Stimulated activated CD8-positive, alpha-beta memory T cell treated with anti-CD3 and anti-CD28 coated beads, Interleukin-12 subunit alpha, Interleukin-12 subunit beta, amount 100 ng/mL, for 4 hours (primary cell): Measurements from ENCODE around the gene TRAK1.
"Not testable (repeated sequence)": the region's sequence is repeated elsewhere in the genome, so short reads cannot be mapped to it uniquely, and the experiment has no call there.

ENCODE experiments used
- DNase-seq: peaks from one replicate; pipeline ENCODE4 v3.0.0-alpha.2; 2020; ENCODE audit warnings: low read depth

The TRAK1 gene, protein sequence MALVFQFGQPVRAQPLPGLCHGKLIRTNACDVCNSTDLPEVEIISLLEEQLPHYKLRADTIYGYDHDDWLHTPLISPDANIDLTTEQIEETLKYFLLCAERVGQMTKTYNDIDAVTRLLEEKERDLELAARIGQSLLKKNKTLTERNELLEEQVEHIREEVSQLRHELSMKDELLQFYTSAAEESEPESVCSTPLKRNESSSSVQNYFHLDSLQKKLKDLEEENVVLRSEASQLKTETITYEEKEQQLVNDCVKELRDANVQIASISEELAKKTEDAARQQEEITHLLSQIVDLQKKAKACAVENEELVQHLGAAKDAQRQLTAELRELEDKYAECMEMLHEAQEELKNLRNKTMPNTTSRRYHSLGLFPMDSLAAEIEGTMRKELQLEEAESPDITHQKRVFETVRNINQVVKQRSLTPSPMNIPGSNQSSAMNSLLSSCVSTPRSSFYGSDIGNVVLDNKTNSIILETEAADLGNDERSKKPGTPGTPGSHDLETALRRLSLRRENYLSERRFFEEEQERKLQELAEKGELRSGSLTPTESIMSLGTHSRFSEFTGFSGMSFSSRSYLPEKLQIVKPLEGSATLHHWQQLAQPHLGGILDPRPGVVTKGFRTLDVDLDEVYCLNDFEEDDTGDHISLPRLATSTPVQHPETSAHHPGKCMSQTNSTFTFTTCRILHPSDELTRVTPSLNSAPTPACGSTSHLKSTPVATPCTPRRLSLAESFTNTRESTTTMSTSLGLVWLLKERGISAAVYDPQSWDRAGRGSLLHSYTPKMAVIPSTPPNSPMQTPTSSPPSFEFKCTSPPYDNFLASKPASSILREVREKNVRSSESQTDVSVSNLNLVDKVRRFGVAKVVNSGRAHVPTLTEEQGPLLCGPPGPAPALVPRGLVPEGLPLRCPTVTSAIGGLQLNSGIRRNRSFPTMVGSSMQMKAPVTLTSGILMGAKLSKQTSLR

DNA sequence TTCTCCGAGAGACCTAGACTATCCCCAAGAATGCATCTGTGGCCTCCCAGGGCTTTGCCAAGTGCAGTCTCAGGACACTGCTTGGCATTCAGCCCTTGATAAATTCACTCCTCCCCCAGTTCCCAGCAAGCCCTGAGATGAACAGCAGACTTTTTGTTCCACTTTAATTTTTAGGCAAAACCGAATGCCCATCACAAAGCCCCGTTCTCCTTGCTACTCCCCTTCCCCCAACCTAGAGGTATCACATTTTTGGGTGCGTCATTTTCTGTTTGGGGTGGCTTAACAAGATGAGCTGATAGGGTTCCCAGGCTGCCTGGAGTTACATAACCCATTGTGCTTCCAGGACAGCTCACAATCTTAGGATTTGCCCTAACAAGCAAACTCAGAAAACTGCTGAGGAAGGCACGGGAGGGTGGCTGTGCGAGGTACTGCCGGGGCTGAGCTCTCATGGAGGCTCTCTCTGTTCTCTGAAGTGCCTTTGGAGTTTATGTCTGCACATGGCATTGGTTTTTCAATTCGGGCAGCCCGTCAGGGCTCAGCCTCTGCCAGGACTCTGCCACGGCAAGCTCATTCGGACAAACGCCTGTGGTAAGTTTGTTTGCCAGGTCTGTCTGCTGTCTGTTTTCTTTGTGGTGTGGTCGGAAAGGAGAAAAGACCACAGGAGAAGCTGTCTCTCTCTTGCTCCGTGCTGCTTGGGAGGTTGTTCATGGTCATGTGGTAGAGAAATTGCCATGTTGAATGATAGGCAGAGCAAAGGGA, at the start of gene TRAK1:
TRAK1 (plus strand) TSS at position 385 of the 759 bp plus-strand sequence; CDS start at position 498, 113 bp downstream.
- DNase-seq: no peak

DNA sequence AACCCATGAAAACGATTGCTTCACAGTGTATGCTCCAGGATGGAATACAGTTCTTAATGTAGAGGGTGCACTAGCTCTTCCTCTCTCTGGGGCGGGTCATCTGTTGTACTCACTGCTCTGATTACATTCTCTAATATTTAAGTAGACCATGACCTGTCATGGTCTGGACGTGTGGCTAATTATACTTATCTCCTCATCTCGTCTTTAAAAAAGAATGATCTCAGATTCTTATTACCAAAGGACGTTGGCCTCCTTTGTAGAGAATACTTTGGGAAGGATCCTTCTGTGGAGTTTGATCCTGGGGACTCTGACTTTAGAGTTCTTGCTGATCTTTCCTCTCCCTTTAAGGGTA, 48.4 kb upstream of the TRAK1 start:
- DNase-seq: no peak

- DNase-seq: no peak
Measured at GRCh38 chr3:42043099-42043813, 47.9 kb upstream of the TRAK1 start.

- DNase-seq: no peak
Measured at GRCh38 chr3:42045708-42046243, 45.4 kb upstream of the TRAK1 start.

GRCh38 chr3:42048526-42048925, 42.6 kb upstream of the TRAK1 start:
- DNase-seq: not testable (repeated sequence)

GRCh38 chr3:42050126-42050525, 41.0 kb upstream of the TRAK1 start:
- DNase-seq: no peak

DNA sequence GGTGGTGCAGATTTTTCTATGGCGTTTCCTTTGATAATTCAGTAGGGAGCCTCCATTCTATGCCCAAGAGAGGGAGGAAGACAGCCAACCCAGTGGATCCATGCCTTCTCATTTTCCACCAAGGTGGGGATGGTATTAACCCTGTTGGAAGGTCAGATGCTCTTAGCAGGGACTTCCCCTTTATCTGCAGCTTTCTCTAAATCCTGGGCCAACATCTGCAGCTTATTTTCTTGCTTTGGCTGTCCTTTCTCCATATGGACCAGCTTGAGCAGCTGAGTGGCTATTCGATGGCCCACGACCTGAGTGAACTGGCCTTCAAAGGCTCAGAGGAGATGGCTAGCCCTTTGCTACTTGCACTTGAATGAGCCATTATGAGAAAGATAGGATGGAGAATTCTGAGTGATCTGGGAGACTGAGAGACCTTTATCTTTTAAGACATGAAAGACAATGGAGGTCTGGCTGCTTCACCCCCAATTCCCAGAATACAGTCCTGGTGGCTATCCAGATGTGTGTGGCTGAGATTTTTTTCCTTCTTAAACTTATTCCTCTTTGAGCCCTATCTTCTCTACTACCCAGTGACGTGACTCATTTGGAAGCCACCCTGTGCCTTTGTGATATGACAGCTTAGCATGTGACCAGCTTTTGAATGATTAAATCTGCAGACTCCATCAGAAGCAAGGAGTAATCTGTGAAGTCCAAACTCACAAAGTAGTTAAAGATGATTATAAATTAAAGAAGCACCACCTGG, 39.6 kb upstream of the TRAK1 start:
- DNase-seq: no peak

GRCh38 chr3:42052132-42052483, 39.0 kb upstream of the TRAK1 start:
- DNase-seq: no peak

DNA sequence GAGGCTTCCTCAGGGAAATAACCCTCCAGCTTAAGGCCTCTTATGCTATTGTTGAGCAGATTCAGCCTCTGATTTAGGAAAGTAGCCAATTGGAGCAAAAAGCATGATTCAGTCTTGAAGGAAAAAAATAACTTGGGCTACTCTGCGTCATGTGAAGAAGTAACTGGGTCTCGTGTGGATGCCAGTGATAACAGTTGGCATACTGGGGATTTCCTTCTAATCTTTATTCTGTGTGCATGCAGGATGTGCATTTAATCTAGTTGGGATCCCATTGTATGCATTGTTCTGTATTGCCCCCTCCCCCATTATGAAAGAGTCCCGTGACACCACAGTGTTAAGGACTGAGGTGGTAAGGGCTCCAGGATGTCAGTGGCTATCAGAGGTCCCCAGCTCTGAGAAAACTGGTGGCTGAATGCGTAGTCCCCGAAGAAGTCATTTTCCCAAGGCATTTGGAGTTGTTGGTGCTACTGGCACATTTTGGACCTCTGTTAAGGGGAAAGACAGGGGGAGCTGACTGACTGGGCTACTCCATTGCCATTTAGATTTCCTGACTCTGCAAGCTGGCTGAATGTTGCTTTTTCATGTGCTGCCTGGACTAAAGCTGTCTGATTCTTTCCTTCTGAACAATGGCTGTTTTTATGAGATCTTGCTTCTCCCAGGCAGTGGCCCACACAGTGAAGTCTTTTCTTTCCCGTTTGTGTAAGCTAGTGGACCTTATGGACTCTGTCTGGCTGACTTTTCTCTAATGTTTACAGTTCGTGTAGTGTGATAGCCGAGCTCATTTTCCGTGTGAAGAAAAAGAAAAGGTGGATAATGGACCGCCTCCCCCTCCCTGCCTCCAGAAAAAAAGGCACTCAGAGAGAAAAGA, 38.4 kb upstream of the TRAK1 start:
- DNase-seq: no peak

DNA sequence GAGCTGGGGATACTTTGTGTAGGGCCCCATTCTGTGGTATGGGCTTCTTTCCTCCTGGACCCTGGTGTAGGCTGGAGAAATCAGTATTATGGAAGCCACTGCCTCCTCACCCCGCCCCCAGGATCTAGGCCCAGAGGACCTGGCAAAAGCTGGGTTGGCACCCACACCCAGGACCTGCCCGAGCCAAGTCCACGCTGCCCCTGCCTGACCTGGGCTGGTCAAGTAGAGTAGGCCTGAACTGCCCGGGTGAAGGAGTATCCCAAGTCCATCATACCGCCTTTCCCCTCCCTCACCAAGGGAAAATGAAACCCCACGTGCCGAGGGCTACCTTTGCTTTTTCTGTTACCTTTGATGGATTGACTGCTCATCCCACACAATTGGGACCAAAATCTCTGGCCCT, 37.7 kb upstream of the TRAK1 start:
- no peak for DNase-seq

GRCh38 chr3:42055291-42055690, 35.9 kb upstream of the TRAK1 start:
- no peak for DNase-seq

GRCh38 chr3:42056840-42057239, 34.3 kb upstream of the TRAK1 start:
- DNase-seq: no peak

DNA sequence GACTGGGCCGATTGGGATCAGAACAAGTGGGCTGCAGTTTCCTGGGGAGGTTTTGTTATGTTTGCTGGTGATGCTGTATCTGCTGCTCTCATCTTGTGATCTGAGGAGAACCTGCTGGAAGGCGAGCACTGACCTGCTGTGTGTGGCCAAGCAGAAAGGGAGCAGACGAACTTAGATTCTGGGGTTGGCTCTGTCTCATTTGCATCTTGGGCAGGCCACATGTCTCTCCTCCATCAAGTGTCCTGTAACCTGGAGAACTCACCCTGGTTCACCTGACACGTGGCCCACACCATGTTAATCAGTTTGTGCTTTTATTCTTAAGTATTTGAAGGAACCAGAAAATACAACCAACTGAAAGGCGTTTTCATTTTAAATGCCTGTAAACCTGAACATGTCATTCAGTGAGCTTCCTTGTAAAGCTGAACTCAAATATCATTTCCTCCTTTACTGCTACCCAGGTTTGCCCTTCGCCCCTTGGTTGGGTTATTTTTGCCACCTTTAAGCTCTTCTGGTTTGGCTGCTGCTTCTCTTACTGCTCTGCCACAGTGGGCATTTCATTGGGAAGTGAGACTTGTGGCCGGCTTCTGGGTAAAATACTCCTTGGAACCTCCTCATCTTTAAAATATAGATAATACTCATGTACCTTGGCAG, 33.5 kb upstream of the TRAK1 start:
- DNase-seq: no peak

DNA sequence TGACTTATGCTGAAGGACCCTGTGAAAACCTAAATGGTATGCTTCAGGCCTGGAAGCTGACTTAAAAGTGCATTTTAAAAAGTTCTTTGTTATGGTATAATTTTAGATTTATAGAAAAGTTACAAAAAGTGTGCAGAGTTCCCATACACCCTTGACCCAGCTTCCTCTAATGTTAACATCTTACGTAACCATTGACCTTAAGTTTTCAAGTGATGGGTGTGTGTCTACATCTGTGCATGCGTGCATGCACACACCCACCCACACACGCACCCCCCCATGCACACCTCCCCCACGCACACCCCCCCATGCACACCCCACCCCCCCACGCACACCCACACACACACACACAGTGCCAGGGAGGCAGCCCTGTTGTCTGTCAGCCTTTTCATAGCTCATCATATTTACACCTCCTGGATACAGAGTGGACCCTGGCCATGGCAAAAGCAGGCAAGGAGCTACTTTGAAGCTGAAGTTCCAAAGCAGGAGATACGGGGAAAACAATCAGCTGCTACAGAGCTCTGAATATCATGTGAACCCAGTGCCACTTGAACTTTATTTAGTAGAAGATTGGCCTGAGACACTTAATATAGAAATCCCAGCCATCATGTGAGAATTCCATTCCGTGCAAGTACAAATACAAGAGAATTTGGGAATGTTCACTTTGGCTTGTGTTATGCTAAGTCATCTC, 30.0 kb upstream of the TRAK1 start:
- no peak for DNase-seq

- DNase-seq: no peak
Measured at GRCh38 chr3:42061713-42062380, 29.3 kb upstream of the TRAK1 start.

- no peak for DNase-seq
Measured at GRCh38 chr3:42062464-42062863, 28.7 kb upstream of the TRAK1 start.

DNA sequence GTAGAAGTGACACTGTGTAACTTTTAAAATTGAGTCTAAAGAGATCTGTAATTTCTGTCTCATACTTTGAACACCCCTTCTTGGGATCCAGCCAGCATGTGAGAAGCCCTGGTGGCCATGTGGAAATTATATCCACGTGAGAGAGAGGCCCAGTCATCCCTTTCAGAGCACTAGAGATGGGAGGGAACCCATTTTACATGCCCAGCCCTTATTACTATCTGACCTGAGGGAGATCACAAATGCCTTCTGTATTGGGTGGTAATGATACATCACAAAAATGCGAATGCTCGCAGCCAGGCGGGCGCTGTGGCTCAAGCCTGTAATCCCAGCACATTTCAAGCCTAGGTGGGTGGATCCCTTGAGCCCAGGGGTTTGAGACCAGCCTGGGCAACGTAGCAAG, 27.3 kb upstream of the TRAK1 start:
- no peak for DNase-seq
